ELF-1 (cell line): Measurements from ENCODE around the gene ZNF280A.
A peak's percentile ranks its signal among the peaks of the same experiment; 100 is the strongest.
"Not testable (repeated sequence)": the region's sequence is repeated elsewhere in the genome, so short reads cannot be mapped to it uniquely, and the experiment has no call there.

Experiments used
- DNase-seq: peaks from one replicate; pipeline ENCODE4 v3.0.0-alpha.2; 2016; ENCODE audit warnings: low read depth, low spot score

Gene ZNF280A

DNA sequence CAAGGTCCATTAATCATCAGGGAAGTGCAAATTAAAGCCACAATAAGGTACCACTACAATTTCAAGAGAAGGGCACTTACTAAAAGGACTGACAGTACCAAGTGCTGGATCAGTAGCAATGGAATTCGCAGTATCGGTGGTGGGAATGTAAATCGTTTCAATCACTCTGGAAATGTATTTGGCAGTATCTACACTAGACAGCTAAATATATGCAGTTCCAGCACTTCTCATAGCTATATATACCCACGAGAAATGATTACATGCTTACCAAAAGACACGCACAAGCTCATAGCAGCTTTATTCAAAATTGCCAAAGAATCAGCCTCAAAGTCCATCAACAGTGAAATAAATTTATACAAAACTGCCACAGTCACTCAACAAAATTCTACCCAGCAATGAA, 7.1 kb downstream of the ZNF280A start:
- DNase-seq = no peak

DNA sequence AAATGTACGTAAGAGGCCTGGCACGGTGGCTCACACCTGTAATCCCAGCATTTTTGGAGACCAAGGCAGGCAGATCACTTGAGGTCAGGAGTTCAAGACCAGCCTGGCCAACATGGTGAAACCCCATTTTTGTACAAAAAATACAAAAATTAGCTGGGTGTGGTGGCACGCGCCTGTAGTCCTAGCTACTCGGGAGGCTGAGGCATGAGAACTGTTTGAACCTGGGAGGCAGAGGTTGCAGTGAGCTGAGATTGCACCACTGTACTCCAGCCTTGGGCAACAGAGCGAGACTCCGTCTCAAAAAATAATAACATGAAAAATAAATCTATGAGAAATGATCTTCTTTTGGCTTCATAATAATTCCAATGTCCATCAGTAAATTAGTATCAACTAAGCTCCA, 9.2 kb downstream of the ZNF280A start:
- DNase-seq = not testable (repeated sequence)

DNA sequence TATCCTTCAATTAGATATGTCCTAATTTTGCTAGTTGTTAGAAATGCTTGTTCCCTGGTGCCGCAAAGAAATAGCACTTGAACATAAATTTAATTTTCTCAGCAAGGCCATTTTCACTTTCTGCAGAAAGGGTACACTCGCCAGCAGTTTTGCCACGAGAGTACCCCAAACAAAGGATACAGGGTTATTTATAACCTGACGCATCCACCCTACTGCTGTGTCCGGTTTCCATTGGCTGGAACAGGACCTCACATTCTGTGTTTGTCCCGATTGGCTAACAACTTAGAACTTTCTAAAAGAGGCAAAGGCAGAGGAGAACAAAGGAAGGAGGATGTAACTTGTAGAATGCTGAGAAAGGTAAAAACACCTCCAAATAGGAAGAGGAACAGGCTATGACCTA, 10.2 kb downstream of the ZNF280A start:
- not testable (repeated sequence) for DNase-seq

DNA sequence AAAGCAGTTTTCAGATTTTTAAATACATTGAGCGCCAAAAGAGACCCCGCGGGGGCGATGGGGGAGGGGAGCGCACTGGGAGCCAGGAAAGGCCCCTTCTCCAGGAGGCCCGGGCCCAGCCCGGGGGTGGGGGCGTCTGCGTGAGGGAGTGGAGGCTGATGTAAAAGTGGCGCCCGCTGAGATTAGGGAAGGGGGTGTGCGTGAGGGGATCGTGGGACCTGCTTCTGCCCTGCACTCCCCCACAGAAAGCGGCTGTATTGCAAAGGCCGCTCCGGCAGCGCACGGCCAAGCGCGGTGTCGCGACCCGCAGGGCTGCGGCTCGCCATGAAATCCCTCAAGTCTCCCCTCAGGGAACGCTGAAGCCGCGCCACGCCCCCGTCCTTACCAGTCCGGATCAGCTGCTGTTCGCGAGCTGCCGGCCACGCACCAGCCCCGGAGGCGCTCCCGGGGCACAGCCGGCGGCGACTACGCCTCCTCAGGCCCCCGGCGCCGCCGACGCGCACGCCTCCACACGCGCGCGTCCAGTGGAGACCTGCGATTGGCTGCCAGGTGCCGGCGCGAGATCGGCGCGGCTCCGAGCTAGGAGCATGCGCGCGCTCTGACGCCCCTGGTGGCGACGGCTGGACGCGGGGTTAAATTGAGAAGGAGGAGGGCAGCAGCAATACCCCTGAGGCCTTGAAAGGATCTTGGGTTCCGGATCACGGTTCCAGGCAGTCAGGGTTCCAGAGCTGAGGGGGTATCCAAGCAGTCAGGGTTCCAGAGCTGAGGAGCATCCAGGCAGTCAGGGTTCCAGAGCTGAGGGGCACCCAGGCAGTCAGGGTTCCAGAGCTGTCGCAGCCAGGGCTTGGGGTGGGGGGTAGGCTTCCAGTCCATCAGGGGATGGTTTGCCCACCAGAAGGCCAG, 11.5 kb downstream of the ZNF280A start, which contains the start of gene ZNF280B:
TSS of gene ZNF280B (minus strand) at position 469 of the 903 bp plus-strand sequence. CDS start 19,344 bp downstream, outside the sequence.
- peak; percentile 92 for DNase-seq

DNA sequence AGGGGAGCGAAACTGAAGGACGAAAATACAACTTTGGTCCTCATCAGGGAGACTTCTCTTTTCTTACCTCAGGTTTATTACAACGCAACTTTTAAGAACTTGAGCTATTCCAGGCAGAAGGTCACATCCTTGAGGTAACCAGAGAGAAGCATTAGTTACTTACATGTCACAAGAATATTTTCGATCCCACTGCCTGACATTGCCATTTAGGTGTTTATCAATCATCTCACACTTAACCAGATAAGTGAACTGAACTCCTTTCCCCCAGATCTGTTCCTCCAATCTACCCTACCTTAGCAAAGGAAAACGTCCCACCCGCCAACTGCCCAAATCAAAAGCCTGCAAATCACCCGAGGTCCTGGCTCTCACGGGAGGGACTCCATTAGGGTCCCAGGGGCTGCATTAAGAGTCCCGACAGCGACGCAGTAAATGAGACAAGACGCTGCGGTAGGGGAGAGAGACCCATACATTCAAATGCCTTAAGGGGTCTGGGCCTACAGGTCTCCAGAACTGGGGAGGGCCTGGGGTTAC, 12.3 kb downstream of the ZNF280A start:
- no peak for DNase-seq

DNA sequence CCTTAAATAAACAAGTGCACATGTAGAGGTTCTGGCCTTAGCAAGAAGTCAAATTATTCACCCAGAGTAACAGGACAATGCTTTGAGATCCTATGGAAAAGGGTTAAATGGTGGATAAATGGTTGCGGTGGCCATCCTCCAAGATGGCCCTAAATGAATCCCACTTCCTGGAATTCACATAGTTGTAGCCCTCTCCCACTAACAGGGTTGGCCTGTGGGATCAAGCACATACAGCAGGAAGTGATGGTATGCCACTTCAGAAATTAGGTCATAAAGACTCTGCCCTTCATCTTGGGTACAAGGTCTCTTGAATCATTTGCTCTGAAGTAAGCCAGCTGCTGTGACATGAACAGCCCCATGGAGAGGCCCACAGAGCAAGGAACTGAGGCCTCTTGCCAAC, 13.3 kb downstream of the ZNF280A start:
- no peak for DNase-seq

DNA sequence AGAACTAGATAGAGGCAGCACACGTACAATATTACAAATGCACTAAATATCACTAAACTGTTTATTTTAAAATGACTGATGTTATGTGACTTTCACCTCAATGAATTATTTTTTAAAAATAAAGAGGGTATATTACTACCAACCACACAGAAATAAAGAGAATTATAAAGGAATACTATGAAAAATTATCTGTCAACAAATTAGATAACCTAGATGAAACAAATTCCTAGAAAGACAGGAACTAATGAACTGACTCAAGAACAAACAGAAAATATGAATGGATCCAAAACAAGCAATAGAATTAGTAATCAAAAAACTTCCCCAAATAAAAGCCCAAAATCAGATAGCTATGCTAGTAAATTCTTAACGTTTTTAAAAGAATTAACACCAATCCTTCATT, 21.8 kb downstream of the ZNF280A start:
- no peak for DNase-seq

DNA sequence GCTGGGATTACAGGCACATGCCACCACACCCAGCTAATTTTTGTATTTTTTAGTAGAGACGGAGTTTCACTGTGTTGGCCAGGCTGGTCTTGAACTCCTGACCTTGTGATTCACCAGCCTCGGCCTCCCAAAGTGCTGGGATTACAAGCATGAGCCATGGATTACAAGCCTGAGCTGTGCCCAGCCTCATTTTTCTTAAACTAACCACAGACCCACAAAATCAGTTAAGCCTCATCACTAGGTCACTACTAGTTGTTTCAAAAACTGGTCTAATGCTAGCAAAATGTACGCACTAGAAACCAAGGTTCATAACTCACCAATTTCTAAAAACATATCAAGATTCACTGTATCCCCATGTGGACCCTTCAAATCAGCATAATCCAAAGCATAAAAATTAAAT, 28.5 kb downstream of the ZNF280A start:
- not testable (repeated sequence) for DNase-seq

DNA sequence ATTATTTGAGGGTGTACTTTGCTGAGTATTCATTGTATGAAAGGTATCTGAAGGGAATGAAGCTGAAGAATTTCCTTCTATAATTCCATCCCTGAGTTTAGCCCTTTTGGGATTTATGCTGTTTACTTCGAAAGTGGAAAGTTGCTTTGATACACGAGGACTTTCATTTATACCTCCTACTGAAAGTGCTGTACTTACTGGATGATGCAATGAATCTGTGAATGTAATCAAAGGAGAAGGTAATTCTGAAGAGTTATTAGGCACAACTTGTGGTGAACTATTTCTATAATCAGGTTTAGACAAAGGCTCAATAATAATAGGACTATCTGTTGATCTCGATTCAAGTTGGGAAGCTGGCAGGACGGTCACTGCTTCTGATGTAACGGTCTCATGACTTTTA, 31.3 kb downstream of the ZNF280A start:
- DNase-seq = no peak

DNA sequence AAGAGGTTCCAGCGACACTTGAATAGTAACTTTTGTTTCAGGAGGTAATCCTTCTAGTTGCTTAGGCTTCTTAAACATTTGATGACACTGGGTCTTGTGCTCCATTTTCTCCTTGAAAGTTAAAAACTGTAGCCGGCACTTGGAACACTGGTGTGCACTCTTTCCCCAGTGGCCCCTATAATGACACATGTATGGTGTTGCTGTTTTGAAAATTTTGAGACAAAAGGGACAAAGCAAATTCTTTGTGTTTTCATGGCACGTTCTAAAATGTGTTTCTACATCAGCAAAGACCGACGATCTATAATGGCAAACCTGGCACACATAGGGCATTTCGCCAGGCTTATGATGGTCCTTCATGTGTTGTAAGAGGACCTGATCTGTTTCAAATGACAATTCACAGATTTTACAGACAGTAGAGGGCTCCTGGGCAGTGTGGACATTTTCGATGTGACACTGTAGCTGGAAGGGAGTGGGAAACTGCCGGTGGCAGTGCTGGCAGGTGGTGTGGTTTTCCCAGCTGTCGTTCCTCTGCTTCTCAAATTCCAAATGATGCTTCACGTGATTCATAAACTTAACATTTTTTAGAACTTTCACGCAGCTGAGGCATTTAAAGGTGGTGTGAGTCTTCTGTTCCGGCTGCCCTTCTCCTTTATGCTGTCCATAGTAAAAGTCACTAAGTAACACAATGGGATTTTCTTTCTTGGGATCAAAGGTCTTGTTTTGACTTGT, 32.0 kb downstream of the ZNF280A start:
- DNase-seq = no peak

DNA sequence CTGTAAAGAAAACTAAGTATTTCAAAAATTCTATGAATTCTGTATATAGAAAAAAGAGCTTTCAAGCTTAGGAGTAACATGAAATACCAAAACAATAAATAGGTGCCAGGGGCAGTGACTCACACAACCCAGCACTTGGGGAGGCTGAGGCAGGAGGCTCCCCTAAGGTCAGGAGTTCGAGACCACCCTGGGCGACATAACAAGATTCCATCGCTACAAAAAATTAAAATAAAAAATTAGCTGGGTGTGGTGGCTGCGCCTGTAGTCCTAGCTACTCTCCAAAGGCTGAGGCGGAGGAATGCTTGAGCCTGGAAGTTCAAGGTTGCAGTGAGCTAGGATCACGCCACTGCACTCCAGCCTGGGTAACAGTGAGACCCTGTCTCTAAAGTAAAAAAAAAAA, 33.0 kb downstream of the ZNF280A start:
- no peak for DNase-seq

DNA sequence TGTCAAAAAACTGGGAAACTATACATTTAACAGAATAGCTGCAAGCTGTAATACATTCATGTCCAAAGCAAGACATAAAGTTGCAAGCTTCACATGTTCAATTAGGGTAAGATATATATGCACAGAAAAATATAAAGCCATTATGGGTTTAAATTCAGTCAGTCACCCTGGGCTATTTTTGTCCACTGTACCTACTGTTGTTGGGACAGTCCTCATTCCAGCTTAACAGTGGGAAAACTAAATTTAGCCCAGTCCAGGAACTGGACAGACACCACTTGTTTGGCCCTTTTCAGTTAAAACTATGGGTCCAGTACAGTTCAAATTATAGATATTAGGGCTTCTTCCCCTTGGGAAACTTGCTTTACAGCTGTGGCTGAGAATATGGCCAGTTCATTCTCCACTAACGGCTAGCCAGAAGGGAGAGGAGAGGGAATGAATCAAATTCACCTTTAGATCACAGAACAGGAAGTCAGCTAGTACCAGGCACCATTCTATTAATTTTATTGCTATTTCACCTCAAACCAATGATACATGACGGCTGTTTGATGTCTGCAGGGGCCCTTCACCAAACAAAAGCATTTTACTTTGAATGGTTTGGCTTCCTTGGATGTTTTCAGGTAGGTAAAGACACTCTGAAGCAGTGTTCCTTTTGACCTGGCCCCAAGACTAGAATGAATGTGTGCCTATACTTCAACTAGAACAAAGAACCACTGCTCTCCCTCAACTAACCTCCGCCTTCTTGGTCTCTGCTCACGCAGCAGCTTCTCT, 33.8 kb downstream of the ZNF280A start:
- no peak for DNase-seq

DNA sequence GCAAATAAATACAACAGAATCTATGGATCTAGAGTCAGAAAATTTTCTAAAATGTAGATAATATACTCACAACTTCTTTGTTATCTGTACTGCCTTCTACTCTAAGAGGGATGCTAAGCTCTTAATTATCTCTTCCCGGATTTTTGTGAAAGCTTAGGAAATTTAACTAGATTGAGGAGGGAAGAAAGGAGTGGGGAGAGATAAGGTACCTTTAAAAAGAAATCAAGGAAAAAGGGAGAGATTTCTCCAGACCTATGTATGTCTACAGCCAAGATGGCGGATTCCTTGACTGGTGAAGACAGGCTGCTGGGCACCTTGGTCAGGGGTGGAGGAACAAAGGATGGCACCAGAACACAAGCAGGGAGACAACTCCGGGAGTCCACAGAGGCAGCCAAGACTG, 34.5 kb downstream of the ZNF280A start:
- no peak for DNase-seq

DNA sequence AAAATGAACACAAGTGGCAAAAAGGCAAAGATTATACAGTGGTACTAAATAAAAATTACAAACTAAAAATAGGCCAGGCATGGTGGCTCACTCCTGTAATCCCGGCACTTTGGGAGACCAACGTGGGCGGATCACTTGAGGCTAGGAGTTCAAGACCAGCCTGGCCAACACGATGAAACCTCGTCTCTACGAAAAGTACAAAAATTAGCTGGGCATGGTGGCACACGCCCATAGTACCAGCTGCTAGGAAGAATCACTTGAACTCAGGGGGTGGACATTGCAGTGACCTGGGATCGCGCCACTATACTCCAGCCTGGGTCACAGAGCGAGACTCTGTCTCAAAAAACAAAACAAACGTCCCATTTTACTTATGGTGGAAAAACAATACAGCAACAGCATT, 36.0 kb downstream of the ZNF280A start:
- DNase-seq = no peak

DNA sequence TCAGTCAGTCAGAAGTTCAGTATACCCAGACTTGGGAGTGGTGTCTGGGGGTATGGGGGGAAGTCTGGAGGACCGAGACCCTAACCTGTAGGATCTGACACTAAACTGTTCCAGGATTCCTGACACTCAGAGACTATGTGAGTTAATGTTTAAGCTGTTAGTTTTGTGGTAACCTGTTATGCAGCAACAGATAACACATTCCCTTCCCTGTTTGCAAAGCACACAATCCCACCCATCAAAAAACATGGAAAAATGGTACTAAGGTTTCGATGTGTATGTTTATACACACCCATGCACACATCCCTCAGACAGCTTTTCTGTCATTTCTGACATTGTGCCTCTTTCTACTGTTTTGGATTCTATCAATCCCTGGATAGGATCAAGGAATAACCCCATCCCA, 39.1 kb downstream of the ZNF280A start:
- DNase-seq = no peak

DNA sequence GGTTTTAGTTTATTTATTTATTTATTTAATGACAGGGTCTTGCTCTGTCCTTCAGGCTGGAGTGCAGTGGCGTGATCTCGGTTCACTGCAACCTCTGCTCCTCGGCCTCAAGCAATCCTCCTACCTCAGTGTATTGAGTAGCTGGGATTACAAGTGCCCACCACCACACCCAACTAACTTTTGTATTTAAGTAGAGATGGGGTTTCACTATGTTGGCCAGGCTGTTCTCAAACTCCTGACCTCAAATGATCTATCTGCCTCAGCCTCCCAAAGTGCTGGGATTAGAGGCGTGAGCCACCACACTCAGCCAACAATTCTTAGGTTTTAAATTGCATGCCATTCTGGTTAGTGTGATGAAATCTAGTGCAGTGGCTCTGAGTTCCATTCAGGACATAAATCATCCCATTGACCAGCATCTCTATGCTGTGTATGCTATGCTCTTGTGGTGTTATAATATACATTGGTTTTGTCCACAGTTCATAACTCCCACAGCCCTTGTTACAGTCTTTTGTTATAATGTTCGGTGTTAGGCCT, 40.0 kb downstream of the ZNF280A start:
- DNase-seq = no peak

DNA sequence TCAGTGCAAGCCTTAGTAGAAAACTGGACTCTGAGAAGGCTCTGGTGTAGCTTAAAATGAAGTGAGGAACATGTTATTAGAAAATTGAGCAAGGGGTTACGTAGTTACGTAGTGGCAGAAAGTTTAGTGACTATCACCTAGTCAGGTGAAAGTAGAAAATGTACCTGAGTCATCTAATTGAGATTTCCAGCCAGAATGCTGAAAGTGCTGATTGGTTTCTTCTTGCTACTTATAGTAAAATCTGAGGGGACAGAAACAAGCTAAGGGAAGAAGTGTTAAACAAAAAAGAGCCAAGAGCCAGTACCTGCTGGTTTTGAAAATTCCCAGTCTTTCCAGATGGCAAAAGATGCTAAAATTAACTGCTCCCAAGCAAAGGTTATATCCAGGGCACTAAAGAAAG, 41.0 kb downstream of the ZNF280A start:
- no peak for DNase-seq

DNA sequence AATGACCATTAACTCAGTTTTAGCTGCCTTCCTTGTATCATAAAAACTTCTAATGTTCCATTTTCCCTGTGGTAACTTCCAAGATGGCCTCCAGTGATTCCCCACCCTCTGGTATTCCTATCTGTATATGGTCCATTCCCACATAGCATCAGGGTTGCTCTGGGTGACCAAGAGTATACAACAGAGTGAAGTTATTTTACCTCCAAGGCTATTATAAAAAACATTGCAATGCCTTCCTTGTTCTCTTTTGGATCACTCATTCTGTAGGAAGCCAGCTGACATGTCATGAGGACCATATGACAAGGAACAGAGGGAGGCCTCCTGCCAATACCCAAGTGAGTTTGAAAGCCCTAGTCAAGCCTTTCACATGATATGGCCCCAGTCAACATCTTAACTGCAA, 41.6 kb downstream of the ZNF280A start:
- DNase-seq = no peak

DNA sequence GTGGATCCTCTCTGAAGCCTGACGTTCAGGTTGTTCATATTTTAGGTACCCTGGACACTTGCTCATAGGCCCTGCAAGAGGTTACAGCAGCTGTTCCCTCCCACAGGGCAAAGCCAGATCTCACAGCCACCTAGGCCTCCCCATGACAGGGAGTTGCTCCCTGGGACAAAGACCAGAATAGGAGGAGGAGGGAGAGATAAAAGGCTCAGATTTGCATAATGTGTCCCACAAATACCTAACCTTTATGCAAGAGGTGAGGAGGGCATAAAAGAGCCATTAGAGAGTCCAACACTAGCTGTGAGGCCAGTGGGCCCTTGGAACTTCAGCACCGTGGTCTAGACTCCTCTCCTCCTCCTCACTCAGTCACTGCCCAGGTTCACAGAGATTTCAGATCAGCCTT, 45.3 kb downstream of the ZNF280A start:
- peak; percentile 61 for DNase-seq

DNA sequence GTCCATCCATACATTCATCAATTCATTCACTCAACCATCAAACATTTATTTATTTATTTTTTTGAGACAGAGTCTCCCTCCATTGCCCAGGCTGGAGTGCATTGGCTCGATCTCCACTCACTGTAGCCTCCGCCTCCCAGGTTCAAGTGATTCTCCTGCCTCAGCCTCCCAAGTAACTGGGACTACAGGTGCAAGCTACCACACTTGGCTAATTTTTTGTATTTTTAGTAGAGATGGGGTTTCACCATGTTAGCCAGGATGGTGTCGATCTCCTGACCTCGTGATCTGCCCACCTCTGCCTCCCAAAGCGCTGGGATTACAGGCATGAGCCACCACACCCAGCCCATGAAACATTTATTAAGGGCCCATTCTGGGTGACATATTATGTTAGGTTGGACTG, 49.0 kb downstream of the ZNF280A start:
- not testable (repeated sequence) for DNase-seq

DNA sequence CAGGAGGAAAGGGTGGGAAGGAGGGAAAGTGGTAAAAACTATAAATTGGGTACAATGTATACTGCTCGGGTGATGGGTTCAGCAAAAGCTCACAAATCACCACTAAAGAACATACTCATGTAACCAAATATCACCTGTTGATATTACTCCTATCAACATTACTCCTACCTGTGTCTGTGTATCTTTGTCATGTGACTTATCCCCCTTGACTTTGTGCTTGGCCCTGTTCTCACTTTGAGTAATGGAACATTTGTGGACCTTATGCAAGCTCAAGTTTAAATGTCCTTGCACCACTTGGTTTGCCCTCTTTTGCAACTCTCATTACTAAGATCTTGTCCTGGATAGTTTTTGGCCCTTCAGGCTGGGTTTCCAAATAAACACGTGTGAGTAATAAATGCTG, 50.5 kb downstream of the ZNF280A start:
- no peak for DNase-seq
